Fibroblast of skin of scalp (primary cell): ENCODE results near the gene USP6.
"Not testable (repeated sequence)": the region's sequence is repeated elsewhere in the genome, so short reads cannot be mapped to it uniquely, and the experiment has no call there.

Experiments used
- DNase-seq: peaks from one replicate; pipeline ENCODE4 v3.0.0-alpha.2; 2013

The USP6 gene

GRCh38 chr17:5194346-5194745 lies 78.5 kb downstream of the USP6 start:
- DNase-seq, result peak; percentile 87

GRCh38 chr17:5198472-5198871 lies 82.6 kb downstream of the USP6 start:
- no peak for DNase-seq

- DNase-seq, result no peak
Measured at GRCh38 chr17:5200360-5200759, 84.5 kb downstream of the USP6 start.

GRCh38 chr17:5201011-5201410 lies 85.2 kb downstream of the USP6 start:
- no peak for DNase-seq

- peak; percentile 49 for DNase-seq
Measured at GRCh38 chr17:5203178-5203907, 87.5 kb downstream of the USP6 start.

GRCh38 chr17:5203908-5204294 lies 88.1 kb downstream of the USP6 start:
- peak; percentile 57 for DNase-seq

GRCh38 chr17:5209396-5209795 lies 93.6 kb downstream of the USP6 start:
- DNase-seq, result no peak

GRCh38 chr17:5210091-5210490 lies 94.3 kb downstream of the USP6 start:
- no peak for DNase-seq

GRCh38 chr17:5210614-5211252 lies 94.9 kb downstream of the USP6 start:
- no peak for DNase-seq

GRCh38 chr17:5211458-5211857 lies 95.6 kb downstream of the USP6 start:
- DNase-seq, result no peak

- not testable (repeated sequence) for DNase-seq
Measured at GRCh38 chr17:5217562-5217961, 101.7 kb downstream of the USP6 start.

GRCh38 chr17:5219536-5219935 lies 103.7 kb downstream of the USP6 start:
- no peak for DNase-seq

- DNase-seq, result no peak
Measured at GRCh38 chr17:5220074-5220473, 104.2 kb downstream of the USP6 start.

GRCh38 chr17:5221912-5222311 lies 106.1 kb downstream of the USP6 start:
- DNase-seq, result not testable (repeated sequence)
